ENCODE data around the gene CXADR. TPM values are rescaled to one million over a fixed set of nuclear protein-coding genes. Genes with fewer than 3 reads are reported as not detected.
"Not testable (repeated sequence)": the region's sequence is repeated elsewhere in the genome, so short reads cannot be mapped to it uniquely, and the experiment has no call there.

Gene CXADR
- total RNA-seq, 6 experiments from 2014 or later, result 22.9 to 48.4 (median 30.5) TPM

GRCh38 chr21:17507591-17507990 is 5.3 kb upstream of the CXADR start:
- no peak for TF ChIP-seq CTCF (IDR thresholded peaks at IDR 0.05)
- no peak for TF ChIP-seq POLR2A (IDR thresholded peaks at IDR 0.05)
- Histone ChIP-seq H3K27ac (no peak overlapping the region), H3K27me3 (no peaks in the 10 kb centered on the region), H3K36me3 (no peaks in the 10 kb centered on the region), H3K4me3 (no peak overlapping the region), H3K9me3 (no peaks in the 10 kb centered on the region), H3K4me1 (peaks cover 0 to 5% (median 0%) of the 10 kb centered on the region in 4 donors)
- ATAC-seq (no peak), DNase-seq (no peak)
- intact Hi-C loops (cut with DNase I), result no loop called here
- 94% methylated on average over 5 of the region's 5 CpGs for WGBS (ENCODE audit: insufficient coverage, low coverage, low lambda C conversion rate, missing lambda C conversion rate)

GRCh38 chr21:17513214-17514123 is 626 bp downstream of the CXADR start:
- peak in 1 of 4 donors; percentile 11 for TF ChIP-seq CTCF (IDR thresholded peaks at IDR 0.05)
- TF ChIP-seq POLR2A (IDR thresholded peaks at IDR 0.05), result no peak
- intact Hi-C loops (cut with DNase I), result no loop called here
- ATAC-seq (peak; percentile 9 to 54 (median 41)), DNase-seq (peak; percentile 55 to 67 (median 62))
- H3K27me3 ChIP-seq, result no peaks in the 10 kb centered on the region
- no peaks in the 10 kb centered on the region for H3K9me3 ChIP-seq
- WGBS (ENCODE audit: insufficient coverage, low coverage, low lambda C conversion rate, missing lambda C conversion rate), result 0% methylated on average over 27 of the region's 69 CpGs
- peaks cover 0 to 17% (median 0%) of the 10 kb centered on the region in 4 donors for H3K4me1 ChIP-seq
- H3K27ac ChIP-seq, result peak overlapping the region; percentile 89 to 93 (median 92)
- no peaks in the 10 kb centered on the region for H3K36me3 ChIP-seq
- peak overlapping the region; percentile 69 to 83 (median 80) for H3K4me3 ChIP-seq

GRCh38 chr21:17514124-17514845 is 1.4 kb downstream of the CXADR start:
- Histone ChIP-seq H3K36me3 (no peaks in the 10 kb centered on the region), H3K4me3 (peak overlapping the region; percentile 69 to 83 (median 80)), H3K4me1 (peaks cover 0 to 17% (median 2%) of the 10 kb centered on the region in 4 donors), H3K27ac (peak overlapping the region; percentile 89 to 93 (median 92)), H3K9me3 (no peaks in the 10 kb centered on the region), H3K27me3 (no peaks in the 10 kb centered on the region)
- peak; percentile 24 for TF ChIP-seq POLR2A (IDR thresholded peaks at IDR 0.05)
- peak in 1 of 4 donors; percentile 11 for TF ChIP-seq CTCF (IDR thresholded peaks at IDR 0.05)
- ATAC-seq (peak in 1 of 4 donors; percentile 5), DNase-seq (no peak)
- WGBS (ENCODE audit: insufficient coverage, low coverage, low lambda C conversion rate, missing lambda C conversion rate), result 42% methylated on average over 13 of the region's 13 CpGs
- intact Hi-C loops (cut with DNase I), result no loop called here

GRCh38 chr21:17517008-17517407 is 4.2 kb downstream of the CXADR start:
- DNase-seq; H3K9me3 ChIP-seq; H3K27me3 ChIP-seq; ATAC-seq; H3K36me3 ChIP-seq; H3K4me3 ChIP-seq; intact Hi-C loops (cut with DNase I); H3K27ac ChIP-seq: not testable (repeated sequence)
- H3K4me1 ChIP-seq, result peaks cover 0 to 12% (median 3%) of the 10 kb centered on the region in 4 donors
- 94% methylated on average over 1 of the region's 1 CpG for WGBS (ENCODE audit: insufficient coverage, low coverage, low lambda C conversion rate, missing lambda C conversion rate)
